Measurements from ENCODE around the gene CAPZA3. TPM values are rescaled to one million over a fixed set of nuclear protein-coding genes. Genes with fewer than 3 reads are reported as not detected.

Gene CAPZA3
- total and polyA plus RNA-seq, 10 of the 15 experiments (the other 5 are each of a cell fraction or from before 2014, with no cell fraction given) = not detected

- Histone ChIP-seq H3K27ac (ENCODE audit: control insufficient read depth, insufficient read depth) (no peak overlapping the region), H3K27me3 (replicated peaks in 1 of 2; ENCODE audit: control insufficient read depth in 2 of 2, insufficient read depth in 2 of 2, low read length in 1 of 2) (no peaks in the 10 kb centered on the region), H3K4me1 (ENCODE audit: control insufficient read depth, insufficient read depth, low read length) (no peaks in the 10 kb centered on the region), H3K9me3 (replicated peaks; ENCODE audit: control insufficient read depth, insufficient read depth, low read length) (no peaks in the 10 kb centered on the region), H2AFZ (ENCODE audit: control insufficient read depth, low read depth, low read length) (no peak overlapping the region), H3K9ac (ENCODE audit: control insufficient read depth, insufficient read depth, low read length) (no peak overlapping the region), H3K36me3 (ENCODE audit: control insufficient read depth in 2 of 2, insufficient read depth in 2 of 2, low read length in 1 of 2) (no peaks in the 10 kb centered on the region), H3K4me2 (ENCODE audit: control insufficient read depth, insufficient read depth) (no peak overlapping the region), H3K79me2 (ENCODE audit: control insufficient read depth, insufficient read depth, low read length) (no peaks in the 10 kb centered on the region), H3K4me3 (no peak overlapping the region), H4K20me1 (ENCODE audit: control insufficient read depth, insufficient read depth) (no peaks in the 10 kb centered on the region)
- ChIA-PET SMC1A (ENCODE audit: uncharacterized antibody, unreplicated experiment) (no interaction called here), RAD21 (ENCODE audit: unreplicated experiment) (no interaction called here), CTCF (no interaction called here), POLR2A (no interaction called here)
- ATAC-seq (no peak), DNase-seq (ENCODE audit: low read depth, low spot score) (no peak), FAIRE-seq (no peak)
- in situ Hi-C loops (cut with MboI) (no loop called here), intact Hi-C loops (cut with micrococcal nuclease; ENCODE audit: unreplicated experiment) (no loop called here)
- BruUV-seq (replicated peaks) = no TSS peak
- TF ChIP-seq ZBTB4 (CRISPR knock-in tag; IDR thresholded peaks at IDR 0.05) = no peak
- TF ChIP-seq GATAD2B (conservative IDR thresholded peaks at IDR 0.05; ENCODE audit: low read depth) = no peak
- TF ChIP-seq ZNF24 (IDR thresholded peaks at IDR 0.05) = no peak
- no peak for TF ChIP-seq BMI1 (IDR thresholded peaks at IDR 0.05; ENCODE audit: borderline replicate concordance)
- TF ChIP-seq HCFC1 (IDR thresholded peaks at IDR 0.05; ENCODE audit: low read length) = no peak
- TF ChIP-seq NRF1 (conservative IDR thresholded peaks at IDR 0.05; ENCODE audit: low read depth, low read length) = no peak
- TF ChIP-seq EP300 (IDR thresholded peaks at IDR 0.05; ENCODE audit: borderline replicate concordance in 1 of 2, control insufficient read depth in 1 of 2, low read depth in 2 of 2, low read length in 2 of 2) = no peak
- TF ChIP-seq RCOR1 (conservative IDR thresholded peaks at IDR 0.05; ENCODE audit: low read depth, low read length) = no peak
- no peak for TF ChIP-seq CBX5 (IDR thresholded peaks at IDR 0.05; ENCODE audit: low read depth)
- WGBS (ENCODE audit: insufficient coverage, insufficient replicate concordance, low lambda C conversion rate, missing lambda C conversion rate) = 0% methylated on average over 2 of the region's 2 CpGs
Observed at GRCh38 chr12:18703911-18704310, 34.0 kb upstream of the CAPZA3 start.

Measured in GM12878 (cell line).